RPMI8226 (cell line): Measurements from ENCODE around the gene GRID2.

Source experiments
- DNase-seq: peaks from one replicate; pipeline ENCODE4 v3.0.0-alpha.2; 2015

The GRID2 gene

DNA sequence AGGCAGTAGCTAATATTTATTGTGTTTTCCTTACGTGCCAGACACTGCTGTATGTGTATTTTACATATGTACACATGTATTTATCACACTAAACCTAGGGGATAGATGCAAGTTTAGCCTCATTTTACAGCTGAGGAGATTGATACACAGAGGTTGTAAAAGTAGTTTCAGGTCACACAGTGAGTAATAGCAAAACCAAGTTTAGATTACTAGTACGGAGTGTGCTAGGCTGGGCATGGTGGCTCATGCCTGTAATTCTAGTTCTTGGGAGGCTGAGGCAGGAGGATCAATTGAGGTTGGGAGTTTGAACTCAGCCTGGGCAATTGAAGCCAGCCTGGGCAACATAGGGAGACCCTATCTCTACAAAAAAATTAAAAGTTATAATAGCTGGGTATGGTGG is 823.7 kb downstream of the GRID2 start:
- DNase-seq = no peak

- DNase-seq = no peak
Observed at GRCh38 chr4:93132631-93133030, 828.9 kb downstream of the GRID2 start.

DNA sequence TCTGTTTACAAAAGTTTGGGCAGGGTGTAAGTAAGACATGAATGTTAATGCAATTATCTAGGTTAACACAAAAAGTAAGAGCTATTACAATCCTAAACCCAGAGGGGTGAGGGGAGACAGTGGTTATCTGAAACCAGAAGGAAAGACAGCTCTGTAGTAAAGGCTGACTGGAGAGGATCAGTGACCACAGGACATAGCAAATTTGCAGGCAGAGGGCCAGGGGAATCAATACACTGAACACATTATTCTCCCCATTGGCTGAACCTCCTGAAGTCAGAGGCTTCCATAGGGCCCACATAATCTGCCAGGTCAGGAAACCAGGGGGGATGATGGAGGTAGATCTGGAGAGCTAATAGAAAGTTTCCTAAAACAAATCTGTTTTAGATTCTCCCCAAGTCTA is 835.4 kb downstream of the GRID2 start:
- DNase-seq = no peak

DNA sequence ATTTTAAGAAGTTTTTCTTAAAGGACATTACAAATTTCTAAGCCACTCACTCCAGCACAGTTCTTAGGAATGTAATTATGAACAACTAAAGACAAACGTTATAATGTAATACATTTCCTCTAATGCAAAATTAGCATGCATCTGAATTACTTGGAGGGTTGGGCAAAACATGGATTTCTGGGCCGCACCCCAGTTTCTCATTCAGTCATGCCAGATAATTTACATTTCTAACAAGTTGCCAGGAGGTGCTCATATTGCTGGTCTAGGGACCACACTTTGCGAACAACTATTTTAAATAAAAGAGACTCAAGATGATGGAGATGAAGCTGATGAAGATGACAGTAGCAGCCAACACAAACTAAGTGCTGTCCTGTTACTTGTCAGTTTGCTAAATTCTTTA is 840.1 kb downstream of the GRID2 start:
- DNase-seq = no peak

DNA sequence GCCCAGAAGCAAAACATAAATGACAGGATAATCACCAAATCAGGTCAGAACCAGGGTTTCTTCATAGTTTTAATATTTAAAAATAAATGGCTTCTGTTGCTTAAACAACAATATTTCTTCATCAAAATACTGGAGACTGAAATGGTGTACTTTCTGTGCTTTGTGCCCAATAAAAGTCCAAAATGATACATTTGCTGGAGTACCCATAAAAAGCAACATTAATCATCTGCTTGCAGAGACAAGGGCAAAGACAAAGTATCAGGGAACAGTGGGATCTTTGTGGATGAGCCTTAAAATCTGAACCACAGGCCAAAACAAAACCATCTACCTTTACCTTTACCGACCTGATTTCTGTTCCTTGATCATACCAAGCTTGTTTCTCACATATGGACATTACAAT is 840.9 kb downstream of the GRID2 start:
- no peak for DNase-seq

- no peak for DNase-seq
Observed at GRCh38 chr4:93147524-93148212, 843.9 kb downstream of the GRID2 start.

GRCh38 chr4:93152491-93152890 is 848.7 kb downstream of the GRID2 start:
- no peak for DNase-seq

GRCh38 chr4:93157986-93158385 is 854.2 kb downstream of the GRID2 start:
- DNase-seq = no peak

GRCh38 chr4:93168053-93168452 is 864.3 kb downstream of the GRID2 start:
- no peak for DNase-seq

- no peak for DNase-seq
Observed at GRCh38 chr4:93169966-93170365, 866.2 kb downstream of the GRID2 start.

DNA sequence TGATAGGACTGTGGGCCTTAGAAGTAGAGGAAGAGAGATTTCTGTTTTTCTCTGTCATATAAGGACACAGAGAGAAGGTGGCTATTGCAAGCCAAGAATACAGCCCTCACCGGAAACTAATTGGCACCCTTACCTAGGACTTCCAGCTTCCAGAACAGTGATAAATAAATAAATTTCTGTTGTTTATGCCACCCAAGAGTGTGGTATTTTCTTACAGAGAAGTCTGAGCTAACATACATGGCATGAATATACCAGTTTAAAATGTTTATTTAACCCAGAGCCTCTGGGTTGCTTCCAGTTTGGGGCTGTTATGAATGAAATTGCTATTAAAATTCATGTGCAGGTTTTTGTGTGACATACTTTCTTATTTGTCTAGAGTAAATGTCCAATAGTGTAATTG is 870.8 kb downstream of the GRID2 start:
- no peak for DNase-seq

GRCh38 chr4:93178279-93178678 is 874.5 kb downstream of the GRID2 start:
- no peak for DNase-seq

- no peak for DNase-seq
Observed at GRCh38 chr4:93179044-93179443, 875.3 kb downstream of the GRID2 start.

GRCh38 chr4:93182722-93183121 is 879.0 kb downstream of the GRID2 start:
- no peak for DNase-seq

DNA sequence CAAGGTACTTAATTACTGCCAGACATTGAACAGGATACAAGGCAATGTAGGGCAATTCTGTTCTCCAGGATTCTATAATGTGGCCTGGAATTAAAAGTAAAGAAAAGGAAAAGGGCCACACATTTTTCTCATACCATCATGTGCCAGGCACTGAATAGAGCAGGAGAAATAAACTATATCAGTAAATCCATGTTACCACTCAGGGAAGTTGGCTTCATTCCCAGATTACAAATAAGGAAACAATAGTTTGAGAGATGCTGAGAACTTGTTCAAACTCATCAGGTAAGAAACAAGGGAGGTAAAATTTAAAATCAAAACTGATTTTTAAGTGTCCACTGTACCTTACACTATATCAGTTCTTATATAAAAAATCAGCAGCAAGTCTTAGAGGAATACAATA is 879.8 kb downstream of the GRID2 start:
- DNase-seq = no peak

DNA sequence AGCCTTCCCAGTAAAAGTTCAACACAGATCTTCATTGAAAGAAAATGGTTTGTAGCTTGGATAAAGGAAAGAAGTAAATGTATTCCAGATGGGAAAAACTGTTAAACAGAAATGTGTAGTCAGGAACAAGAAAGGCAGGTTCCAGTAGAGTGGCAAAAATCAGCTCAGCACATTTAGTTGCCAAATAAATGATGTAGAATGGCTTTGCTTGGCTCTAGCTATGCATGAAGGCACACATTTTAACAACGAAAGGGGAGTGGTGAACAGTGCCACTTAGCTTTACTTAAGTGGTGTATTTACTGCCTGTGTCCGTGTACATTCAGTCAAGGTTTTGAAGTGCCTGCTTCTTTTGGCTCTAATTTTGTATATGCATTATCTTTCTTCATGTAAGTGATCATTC is 880.3 kb downstream of the GRID2 start:
- no peak for DNase-seq

DNA sequence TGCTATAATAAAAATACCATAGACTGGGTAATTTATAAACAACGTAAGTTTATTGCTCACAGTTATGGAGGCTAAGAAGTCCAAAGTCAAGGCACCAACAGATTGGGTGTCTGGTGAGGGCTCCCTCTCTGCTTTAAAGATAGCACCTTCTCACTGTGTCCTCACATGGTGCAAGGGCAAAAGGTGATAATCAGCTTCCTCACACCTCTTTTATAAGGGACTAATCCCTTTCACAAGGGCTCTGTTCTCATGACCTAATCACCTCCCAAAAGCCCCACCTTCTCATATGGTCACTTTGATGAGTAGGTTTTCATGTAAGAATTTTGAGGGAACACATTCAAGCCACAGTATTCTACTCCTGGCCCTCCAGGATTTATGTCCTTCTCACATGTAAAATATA is 883.1 kb downstream of the GRID2 start:
- no peak for DNase-seq

- DNase-seq = no peak
Observed at GRCh38 chr4:93187466-93187865, 883.7 kb downstream of the GRID2 start.

DNA sequence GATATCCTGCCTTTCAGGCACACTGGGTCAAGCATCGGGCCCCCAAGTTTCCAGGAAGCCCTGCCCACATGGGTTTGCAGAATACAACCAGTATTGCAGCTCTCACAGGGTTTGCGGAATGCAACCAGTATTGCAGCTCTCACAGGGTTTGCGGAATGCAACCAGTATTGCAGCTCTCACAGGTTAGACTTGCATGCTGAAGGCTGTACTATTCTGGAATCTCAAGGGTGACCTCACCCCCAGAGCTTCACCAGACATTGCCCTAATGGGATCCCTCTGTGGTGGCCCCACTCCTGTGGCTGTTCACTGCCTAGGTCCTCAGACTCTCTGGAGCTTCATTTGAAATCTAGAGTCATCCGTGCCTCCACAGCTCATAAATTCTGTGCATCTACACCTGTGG is 884.1 kb downstream of the GRID2 start:
- DNase-seq = no peak

DNA sequence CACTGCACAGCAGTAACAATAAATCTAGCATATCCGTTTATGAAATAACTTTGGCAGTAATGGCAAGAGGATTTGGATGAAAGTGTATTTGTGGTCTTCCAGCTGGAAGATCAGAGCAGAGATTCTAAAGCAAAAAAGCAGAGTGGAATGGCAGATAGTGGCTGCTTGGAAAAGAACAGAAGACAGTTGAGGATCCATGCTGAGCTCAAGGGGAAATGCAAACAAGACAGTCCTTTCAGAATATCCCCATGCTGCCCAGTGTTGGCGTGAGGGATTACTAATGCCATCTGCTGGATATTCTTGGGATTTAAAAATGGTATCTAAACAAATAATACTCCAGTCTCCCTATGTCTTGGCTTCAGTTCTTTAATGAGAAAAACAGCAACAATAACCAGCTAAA is 895.7 kb downstream of the GRID2 start:
- peak; percentile 4 for DNase-seq

- no peak for DNase-seq
Observed at GRCh38 chr4:93201471-93202096, 897.8 kb downstream of the GRID2 start.

- no peak for DNase-seq
Observed at GRCh38 chr4:93203708-93204107, 899.9 kb downstream of the GRID2 start.

GRCh38 chr4:93212250-93212649 is 908.5 kb downstream of the GRID2 start:
- no peak for DNase-seq

- DNase-seq = no peak
Observed at GRCh38 chr4:93216646-93217045, 912.9 kb downstream of the GRID2 start.

GRCh38 chr4:93217431-93217830 is 913.7 kb downstream of the GRID2 start:
- no peak for DNase-seq
